Measurements from ENCODE around the gene EYS.
"Not testable (repeated sequence)": the region's sequence is repeated elsewhere in the genome, so short reads cannot be mapped to it uniquely, and the experiment has no call there.

The EYS gene

DNA sequence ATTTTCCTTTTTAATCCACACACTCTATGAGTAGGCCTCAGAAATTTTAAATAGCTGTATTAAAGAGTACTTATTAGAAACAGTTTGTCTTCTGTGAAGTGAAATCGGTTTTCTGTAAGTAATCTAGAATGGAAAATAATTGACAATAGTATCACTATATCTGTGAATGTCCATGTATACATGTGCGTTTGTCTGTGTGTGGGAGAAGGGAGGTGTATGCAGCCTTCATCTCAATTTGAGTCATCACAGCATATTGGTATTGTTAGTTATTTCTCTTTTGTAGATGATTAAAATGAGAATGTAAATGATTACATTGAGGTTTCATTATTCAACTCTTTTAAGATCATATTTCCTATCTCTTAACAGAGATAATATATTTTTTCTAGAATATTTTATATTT lies 206.0 kb downstream of the EYS start:
- no peaks in the 10 kb centered on the region for H3K4me1 ChIP-seq (ENCODE audit: control insufficient read depth in 2 of 2, insufficient read depth in 2 of 2, low read length in 2 of 2)

DNA sequence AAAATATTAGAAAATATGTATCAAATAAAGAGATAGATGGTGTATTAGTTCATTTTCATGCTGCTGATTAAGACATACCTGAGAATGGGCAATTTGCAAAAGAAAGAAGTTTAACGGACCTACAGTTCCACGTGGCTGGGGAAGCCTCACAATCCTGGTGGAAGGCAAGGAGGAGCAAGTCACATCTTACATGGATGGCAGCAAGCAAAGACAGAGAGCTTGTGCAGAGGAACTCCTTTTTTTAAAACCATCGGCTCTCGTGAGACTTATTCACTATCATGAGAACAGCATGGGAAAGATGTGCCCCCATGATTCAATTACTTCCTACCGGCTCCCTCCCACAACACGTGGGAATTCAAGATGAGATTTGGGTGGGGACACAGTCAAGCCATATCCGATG lies 223.4 kb downstream of the EYS start:
- not testable (repeated sequence) for H3K4me3 ChIP-seq (ENCODE audit: low read length in 2 of 2)

More for the DNA sequence above, 206.0 kb downstream of the EYS start:
- H3K9ac ChIP-seq (ENCODE audit: low read depth in 1 of 2, low read length in 2 of 2), result no peak overlapping the region
- H3K27ac ChIP-seq (ENCODE audit: low read depth in 2 of 2, low read length in 2 of 2), result no peak overlapping the region
- no peaks in the 10 kb centered on the region for H3K36me3 ChIP-seq (ENCODE audit: control insufficient read depth in 2 of 2, insufficient read depth in 2 of 2, low read length in 2 of 2)
- no peaks in the 10 kb centered on the region for H3K27me3 ChIP-seq (ENCODE audit: control insufficient read depth in 2 of 2, insufficient read depth in 2 of 2, low read length in 2 of 2)
- H3K9me3 ChIP-seq (ENCODE audit: control insufficient read depth in 2 of 2, low read length in 2 of 2), result no peaks in the 10 kb centered on the region
- no peak overlapping the region for H3K4me3 ChIP-seq (ENCODE audit: low read length in 2 of 2)

DNA sequence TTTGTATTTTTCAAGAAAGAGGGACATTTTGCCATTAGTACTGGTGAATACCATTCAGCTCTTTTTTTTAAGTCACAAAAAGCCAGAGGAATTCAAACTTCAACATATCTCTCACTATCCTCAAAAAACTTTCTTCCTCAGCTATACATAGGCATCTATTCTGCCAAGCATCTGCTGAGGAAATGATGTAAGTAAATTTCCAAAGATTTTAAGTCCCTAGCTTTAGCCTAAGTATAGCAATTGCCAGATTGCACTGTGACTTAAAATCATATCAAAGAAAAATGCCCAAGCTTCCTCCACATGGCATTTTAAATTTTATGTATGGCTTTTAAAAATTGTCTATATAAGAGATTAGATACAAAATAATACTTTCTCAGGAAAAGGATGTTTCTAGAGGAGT lies 237.4 kb downstream of the EYS start:
- Histone ChIP-seq H3K9me3 (ENCODE audit: control insufficient read depth in 2 of 2, low read length in 2 of 2) (no peaks in the 10 kb centered on the region), H3K27me3 (ENCODE audit: control insufficient read depth in 2 of 2, insufficient read depth in 2 of 2, low read length in 2 of 2) (no peaks in the 10 kb centered on the region), H3K9ac (ENCODE audit: low read depth in 1 of 2, low read length in 2 of 2) (no peak overlapping the region), H3K4me3 (ENCODE audit: low read length in 2 of 2) (no peak overlapping the region), H3K36me3 (ENCODE audit: control insufficient read depth in 2 of 2, insufficient read depth in 2 of 2, low read length in 2 of 2) (no peaks in the 10 kb centered on the region), H3K27ac (ENCODE audit: low read depth in 2 of 2, low read length in 2 of 2) (no peak overlapping the region), H3K4me1 (ENCODE audit: control insufficient read depth in 2 of 2, insufficient read depth in 2 of 2, low read length in 2 of 2) (no peaks in the 10 kb centered on the region)

More for the DNA sequence above, 223.4 kb downstream of the EYS start:
- H3K27me3 ChIP-seq (ENCODE audit: control insufficient read depth in 2 of 2, insufficient read depth in 2 of 2, low read length in 2 of 2); H3K4me1 ChIP-seq (ENCODE audit: control insufficient read depth in 2 of 2, insufficient read depth in 2 of 2, low read length in 2 of 2); H3K9me3 ChIP-seq (ENCODE audit: control insufficient read depth in 2 of 2, low read length in 2 of 2); H3K36me3 ChIP-seq (ENCODE audit: control insufficient read depth in 2 of 2, insufficient read depth in 2 of 2, low read length in 2 of 2); H3K27ac ChIP-seq (ENCODE audit: low read depth in 2 of 2, low read length in 2 of 2); H3K9ac ChIP-seq (ENCODE audit: low read depth in 1 of 2, low read length in 2 of 2): not testable (repeated sequence)

DNA sequence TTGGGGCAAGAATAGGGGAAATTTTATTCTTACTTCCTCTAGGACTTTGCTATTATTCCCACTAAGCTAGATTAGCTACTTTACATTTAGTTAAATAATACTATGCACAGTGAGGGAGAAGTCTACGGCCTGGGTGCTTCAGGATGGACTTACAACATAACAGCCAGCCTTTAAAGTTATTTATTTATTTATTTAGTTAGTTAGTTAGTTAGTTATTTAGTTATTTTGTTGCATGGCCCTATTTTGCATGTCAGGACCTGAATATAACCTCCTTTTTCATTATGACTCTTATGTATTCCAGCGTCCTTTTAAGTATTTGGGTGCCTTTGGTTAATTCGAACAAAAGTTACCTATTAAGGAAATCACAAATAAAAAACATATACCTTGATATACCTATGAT lies 238.7 kb downstream of the EYS start:
- no peak overlapping the region for H3K9ac ChIP-seq (ENCODE audit: low read depth in 1 of 2, low read length in 2 of 2)
- no peaks in the 10 kb centered on the region for H3K27me3 ChIP-seq (ENCODE audit: control insufficient read depth in 2 of 2, insufficient read depth in 2 of 2, low read length in 2 of 2)
- H3K4me1 ChIP-seq (ENCODE audit: control insufficient read depth in 2 of 2, insufficient read depth in 2 of 2, low read length in 2 of 2), result no peaks in the 10 kb centered on the region
- H3K36me3 ChIP-seq (ENCODE audit: control insufficient read depth in 2 of 2, insufficient read depth in 2 of 2, low read length in 2 of 2), result no peaks in the 10 kb centered on the region
- no peak overlapping the region for H3K4me3 ChIP-seq (ENCODE audit: low read length in 2 of 2)
- no peak overlapping the region for H3K27ac ChIP-seq (ENCODE audit: low read depth in 2 of 2, low read length in 2 of 2)
- H3K9me3 ChIP-seq (ENCODE audit: control insufficient read depth in 2 of 2, low read length in 2 of 2), result no peaks in the 10 kb centered on the region

DNA sequence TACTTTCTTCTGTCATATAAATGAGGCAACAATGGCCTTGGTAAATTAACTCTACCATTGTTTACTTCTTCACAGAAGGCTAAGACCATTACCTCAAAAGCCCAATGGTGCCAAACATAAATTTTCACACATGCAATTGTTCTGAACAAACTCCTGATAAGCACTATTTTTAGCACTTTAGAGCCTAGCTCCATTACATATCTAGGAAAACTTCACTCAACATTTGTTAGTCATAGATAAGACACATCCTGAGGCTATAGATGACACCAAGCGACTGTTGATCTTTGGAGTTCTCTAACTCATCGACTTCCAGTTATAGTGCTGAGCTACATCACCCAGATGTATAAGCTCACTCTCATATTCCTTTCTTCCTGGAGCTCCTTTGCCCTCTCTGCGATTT lies 245.9 kb downstream of the EYS start:
- no peak overlapping the region for H3K27ac ChIP-seq (ENCODE audit: low read depth in 2 of 2, low read length in 2 of 2)
- H3K4me1 ChIP-seq (ENCODE audit: control insufficient read depth in 2 of 2, insufficient read depth in 2 of 2, low read length in 2 of 2), result no peaks in the 10 kb centered on the region
- no peaks in the 10 kb centered on the region for H3K36me3 ChIP-seq (ENCODE audit: control insufficient read depth in 2 of 2, insufficient read depth in 2 of 2, low read length in 2 of 2)
- H3K9ac ChIP-seq (ENCODE audit: low read depth in 1 of 2, low read length in 2 of 2), result no peak overlapping the region
- H3K4me3 ChIP-seq (ENCODE audit: low read length in 2 of 2), result no peak overlapping the region
- H3K9me3 ChIP-seq (ENCODE audit: control insufficient read depth in 2 of 2, low read length in 2 of 2), result no peaks in the 10 kb centered on the region
- no peaks in the 10 kb centered on the region for H3K27me3 ChIP-seq (ENCODE audit: control insufficient read depth in 2 of 2, insufficient read depth in 2 of 2, low read length in 2 of 2)

DNA sequence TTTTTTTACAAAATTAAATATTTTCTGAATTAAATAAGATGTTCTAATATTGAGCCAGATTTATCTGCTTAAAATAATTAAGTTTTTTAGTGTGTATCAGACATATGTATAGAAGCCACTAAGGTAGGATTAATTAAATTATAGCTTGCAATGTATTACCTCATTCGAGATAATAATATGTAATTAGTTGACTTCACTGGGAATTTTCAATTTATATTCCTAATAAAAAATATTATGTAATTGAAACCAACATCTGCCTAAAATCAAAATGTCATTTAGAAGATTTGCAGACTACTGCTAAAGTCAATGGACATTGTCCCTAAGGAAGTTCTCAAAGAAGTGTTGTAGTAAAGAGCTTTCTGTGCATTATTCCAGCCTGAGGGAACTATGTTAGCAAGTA lies 254.7 kb downstream of the EYS start:
- Histone ChIP-seq H3K9me3 (ENCODE audit: control insufficient read depth in 2 of 2, low read length in 2 of 2) (no peaks in the 10 kb centered on the region), H3K9ac (ENCODE audit: low read depth in 1 of 2, low read length in 2 of 2) (no peak overlapping the region), H3K4me3 (ENCODE audit: low read length in 2 of 2) (no peak overlapping the region), H3K4me1 (ENCODE audit: control insufficient read depth in 2 of 2, insufficient read depth in 2 of 2, low read length in 2 of 2) (no peaks in the 10 kb centered on the region), H3K36me3 (ENCODE audit: control insufficient read depth in 2 of 2, insufficient read depth in 2 of 2, low read length in 2 of 2) (no peaks in the 10 kb centered on the region), H3K27ac (ENCODE audit: low read depth in 2 of 2, low read length in 2 of 2) (no peak overlapping the region), H3K27me3 (ENCODE audit: control insufficient read depth in 2 of 2, insufficient read depth in 2 of 2, low read length in 2 of 2) (no peaks in the 10 kb centered on the region)

DNA sequence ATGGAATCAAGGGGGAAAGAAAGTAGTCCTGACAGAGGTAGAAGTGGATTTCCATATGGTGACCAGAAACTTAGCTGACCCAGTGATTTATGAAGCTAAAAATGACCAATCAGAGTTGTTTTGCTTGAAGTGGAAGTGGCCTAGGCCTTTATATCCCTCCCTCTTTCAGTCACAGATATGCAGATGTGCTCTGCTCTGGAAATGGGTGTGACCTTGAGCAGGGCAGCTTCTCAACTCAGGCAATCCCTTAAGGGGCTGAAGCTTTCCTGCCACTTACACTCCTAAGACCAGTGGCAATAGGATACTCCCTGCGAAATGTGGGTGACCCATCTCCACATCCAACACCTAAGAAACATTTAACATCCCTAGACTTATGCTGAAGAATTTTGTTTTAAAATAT lies 256.6 kb downstream of the EYS start:
- Histone ChIP-seq H3K36me3 (ENCODE audit: control insufficient read depth in 2 of 2, insufficient read depth in 2 of 2, low read length in 2 of 2) (no peaks in the 10 kb centered on the region), H3K4me1 (ENCODE audit: control insufficient read depth in 2 of 2, insufficient read depth in 2 of 2, low read length in 2 of 2) (no peaks in the 10 kb centered on the region), H3K27ac (ENCODE audit: low read depth in 2 of 2, low read length in 2 of 2) (no peak overlapping the region), H3K27me3 (ENCODE audit: control insufficient read depth in 2 of 2, insufficient read depth in 2 of 2, low read length in 2 of 2) (no peaks in the 10 kb centered on the region), H3K4me3 (ENCODE audit: low read length in 2 of 2) (no peak overlapping the region), H3K9ac (ENCODE audit: low read depth in 1 of 2, low read length in 2 of 2) (no peak overlapping the region), H3K9me3 (ENCODE audit: control insufficient read depth in 2 of 2, low read length in 2 of 2) (no peaks in the 10 kb centered on the region)

DNA sequence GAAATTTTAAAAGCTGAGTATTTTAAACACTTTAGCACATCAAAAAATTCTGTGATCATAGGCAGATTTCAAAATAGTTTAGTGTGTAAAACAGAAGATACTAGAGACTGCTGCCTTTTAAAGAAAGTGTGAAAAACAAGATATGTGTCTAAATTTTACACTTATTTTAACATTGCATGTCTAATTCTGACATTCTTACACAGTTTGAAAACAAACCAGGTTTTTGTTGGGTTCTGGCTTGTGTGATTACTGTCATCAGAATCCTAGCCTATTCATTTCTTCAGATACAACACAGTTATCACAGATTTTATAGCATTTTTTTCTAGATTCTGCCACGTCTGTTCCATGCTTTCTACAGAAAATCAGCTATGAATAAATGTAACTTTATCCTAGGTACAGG lies 257.1 kb downstream of the EYS start:
- Histone ChIP-seq H3K4me3 (ENCODE audit: low read length in 2 of 2) (no peak overlapping the region), H3K36me3 (ENCODE audit: control insufficient read depth in 2 of 2, insufficient read depth in 2 of 2, low read length in 2 of 2) (no peaks in the 10 kb centered on the region), H3K9me3 (ENCODE audit: control insufficient read depth in 2 of 2, low read length in 2 of 2) (no peaks in the 10 kb centered on the region), H3K4me1 (ENCODE audit: control insufficient read depth in 2 of 2, insufficient read depth in 2 of 2, low read length in 2 of 2) (no peaks in the 10 kb centered on the region), H3K9ac (ENCODE audit: low read depth in 1 of 2, low read length in 2 of 2) (no peak overlapping the region), H3K27me3 (ENCODE audit: control insufficient read depth in 2 of 2, insufficient read depth in 2 of 2, low read length in 2 of 2) (no peaks in the 10 kb centered on the region), H3K27ac (ENCODE audit: low read depth in 2 of 2, low read length in 2 of 2) (no peak overlapping the region)

DNA sequence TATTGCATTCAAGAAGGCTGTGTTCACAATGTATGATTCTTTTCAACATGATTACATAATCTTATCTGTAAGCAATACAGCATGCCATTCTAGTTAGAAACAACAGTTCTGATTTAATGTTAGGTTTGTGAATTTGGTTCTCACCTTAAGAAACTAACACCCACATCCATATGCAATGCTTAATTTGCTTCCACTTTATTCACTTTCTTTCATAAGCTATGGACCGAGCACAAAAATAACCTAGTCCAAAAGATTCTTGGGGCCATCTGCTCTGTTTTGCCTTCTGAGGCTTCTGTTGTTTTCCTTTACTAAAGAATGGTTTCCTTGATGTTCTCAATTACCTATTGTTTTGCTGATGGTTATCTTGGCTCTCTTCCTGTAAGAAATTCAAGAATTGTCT lies 258.2 kb downstream of the EYS start:
- Histone ChIP-seq H3K27me3 (ENCODE audit: control insufficient read depth in 2 of 2, insufficient read depth in 2 of 2, low read length in 2 of 2) (no peaks in the 10 kb centered on the region), H3K4me3 (ENCODE audit: low read length in 2 of 2) (no peak overlapping the region), H3K4me1 (ENCODE audit: control insufficient read depth in 2 of 2, insufficient read depth in 2 of 2, low read length in 2 of 2) (no peaks in the 10 kb centered on the region), H3K9ac (ENCODE audit: low read depth in 1 of 2, low read length in 2 of 2) (no peak overlapping the region), H3K27ac (ENCODE audit: low read depth in 2 of 2, low read length in 2 of 2) (no peak overlapping the region), H3K36me3 (ENCODE audit: control insufficient read depth in 2 of 2, insufficient read depth in 2 of 2, low read length in 2 of 2) (no peaks in the 10 kb centered on the region), H3K9me3 (ENCODE audit: control insufficient read depth in 2 of 2, low read length in 2 of 2) (no peaks in the 10 kb centered on the region)

DNA sequence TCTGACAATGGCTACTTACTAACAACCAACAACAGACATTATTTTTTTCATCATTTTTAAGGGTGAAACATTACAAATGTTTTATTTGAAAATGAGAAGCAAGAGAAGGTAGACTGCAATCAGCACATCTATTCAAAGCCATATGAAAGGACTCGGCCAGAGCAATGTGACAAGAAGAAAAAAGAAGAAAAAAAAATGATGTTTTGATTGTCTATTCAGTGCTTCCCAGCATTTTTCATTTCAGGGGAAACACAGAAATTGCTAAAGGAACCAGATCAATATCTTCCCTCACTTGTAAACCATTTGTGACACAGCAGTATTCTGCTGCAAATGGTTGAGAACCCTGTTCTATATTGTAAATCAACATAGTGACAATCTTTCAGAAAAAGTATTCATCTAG lies 270.7 kb downstream of the EYS start:
- Histone ChIP-seq H3K4me3 (ENCODE audit: low read length in 2 of 2) (no peak overlapping the region), H3K9ac (ENCODE audit: low read depth in 1 of 2, low read length in 2 of 2) (no peak overlapping the region), H3K27me3 (ENCODE audit: control insufficient read depth in 2 of 2, insufficient read depth in 2 of 2, low read length in 2 of 2) (no peaks in the 10 kb centered on the region)

DNA sequence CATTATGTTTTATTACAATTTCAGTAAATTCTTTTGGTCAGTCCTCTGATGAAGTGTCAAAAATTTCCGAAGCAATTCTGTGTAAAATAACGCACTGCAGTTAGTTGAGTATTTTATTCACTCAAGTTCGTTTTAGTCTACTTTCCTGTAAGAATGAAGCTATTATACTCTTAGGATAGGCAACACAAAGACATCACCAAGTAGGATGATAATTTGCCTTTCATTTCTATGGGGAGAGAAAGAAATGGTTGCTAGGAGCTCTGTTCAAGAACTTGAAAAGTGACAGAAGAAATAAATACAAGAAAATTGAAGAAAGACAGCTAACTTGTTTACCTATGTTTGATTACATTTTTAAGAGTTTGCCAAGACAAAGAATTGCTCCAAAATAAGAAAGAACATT lies 290.4 kb downstream of the EYS start:
- Histone ChIP-seq H3K9me3 (ENCODE audit: control insufficient read depth in 2 of 2, low read length in 2 of 2) (no peaks in the 10 kb centered on the region), H3K36me3 (ENCODE audit: control insufficient read depth in 2 of 2, insufficient read depth in 2 of 2, low read length in 2 of 2) (no peaks in the 10 kb centered on the region), H3K4me3 (ENCODE audit: low read length in 2 of 2) (no peak overlapping the region), H3K9ac (ENCODE audit: low read depth in 1 of 2, low read length in 2 of 2) (no peak overlapping the region), H3K4me1 (ENCODE audit: control insufficient read depth in 2 of 2, insufficient read depth in 2 of 2, low read length in 2 of 2) (no peaks in the 10 kb centered on the region), H3K27me3 (ENCODE audit: control insufficient read depth in 2 of 2, insufficient read depth in 2 of 2, low read length in 2 of 2) (no peaks in the 10 kb centered on the region), H3K27ac (ENCODE audit: low read depth in 2 of 2, low read length in 2 of 2) (no peak overlapping the region)

More for the DNA sequence above, 270.7 kb downstream of the EYS start:
- Histone ChIP-seq H3K4me1 (ENCODE audit: control insufficient read depth in 2 of 2, insufficient read depth in 2 of 2, low read length in 2 of 2) (no peaks in the 10 kb centered on the region), H3K9me3 (ENCODE audit: control insufficient read depth in 2 of 2, low read length in 2 of 2) (no peaks in the 10 kb centered on the region), H3K27ac (ENCODE audit: low read depth in 2 of 2, low read length in 2 of 2) (no peak overlapping the region), H3K36me3 (ENCODE audit: control insufficient read depth in 2 of 2, insufficient read depth in 2 of 2, low read length in 2 of 2) (no peaks in the 10 kb centered on the region)
